Stimulated activated CD8-positive, alpha-beta memory T cell treated with anti-CD3 and anti-CD28 coated beads, Interleukin-4, amount 100 ng/mL, for 24 hours (primary cell): ENCODE measurements around the gene CEP120.
"Not testable (repeated sequence)": the region's sequence is repeated elsewhere in the genome, so short reads cannot be mapped to it uniquely, and the experiment has no call there.

Experiments
- DNase-seq: peaks from one replicate; pipeline ENCODE4 v3.0.0-alpha.2; 2020; ENCODE audit warnings: low read depth

CEP120 gene

DNA sequence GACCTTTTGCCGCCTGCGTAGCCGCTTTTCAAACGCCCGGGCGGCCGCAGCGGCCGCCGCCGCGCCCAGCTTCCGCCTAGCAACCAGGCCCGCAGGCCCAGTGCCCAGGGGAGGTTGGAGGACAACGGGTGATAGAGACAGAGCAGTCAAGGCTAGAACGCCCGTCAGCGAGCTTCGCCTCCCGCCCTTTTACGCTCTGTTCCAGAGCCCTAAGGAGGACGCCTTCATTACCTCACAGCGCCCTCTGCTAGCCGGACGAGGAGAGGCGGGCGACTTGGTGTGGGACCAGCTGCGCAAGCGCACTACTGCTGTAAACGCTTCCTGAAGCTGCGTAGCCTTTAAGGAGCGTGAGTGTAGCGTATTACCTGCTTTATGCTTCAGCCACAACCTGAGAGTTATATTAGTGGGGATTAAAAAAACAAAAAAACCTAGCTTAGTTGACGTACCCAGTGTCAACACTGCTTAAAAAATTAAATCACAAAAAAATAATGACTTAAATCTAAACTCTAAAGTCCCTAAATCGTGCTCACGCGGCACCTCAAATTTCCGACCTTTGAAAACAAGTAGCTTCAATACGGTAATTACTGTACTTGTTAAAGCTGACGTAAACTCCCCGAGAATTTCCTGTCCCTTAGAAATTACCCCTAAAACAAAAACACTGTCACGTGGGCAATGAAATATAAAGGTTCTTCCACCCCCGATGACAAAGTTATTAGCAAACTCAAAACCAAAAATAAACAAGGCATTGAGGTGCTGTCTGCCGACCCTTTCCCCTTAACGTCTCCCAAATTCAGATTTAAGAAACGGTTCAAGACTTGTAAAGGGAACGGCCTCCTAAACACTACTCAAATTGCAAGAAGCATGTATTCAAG lies at the start of gene CEP120:
Gene CEP120 (minus strand): TSS at position 126 of the 872 bp plus-strand sequence. CDS start 405 bp downstream, outside the sequence.
- peak; percentile 92 for DNase-seq

DNA sequence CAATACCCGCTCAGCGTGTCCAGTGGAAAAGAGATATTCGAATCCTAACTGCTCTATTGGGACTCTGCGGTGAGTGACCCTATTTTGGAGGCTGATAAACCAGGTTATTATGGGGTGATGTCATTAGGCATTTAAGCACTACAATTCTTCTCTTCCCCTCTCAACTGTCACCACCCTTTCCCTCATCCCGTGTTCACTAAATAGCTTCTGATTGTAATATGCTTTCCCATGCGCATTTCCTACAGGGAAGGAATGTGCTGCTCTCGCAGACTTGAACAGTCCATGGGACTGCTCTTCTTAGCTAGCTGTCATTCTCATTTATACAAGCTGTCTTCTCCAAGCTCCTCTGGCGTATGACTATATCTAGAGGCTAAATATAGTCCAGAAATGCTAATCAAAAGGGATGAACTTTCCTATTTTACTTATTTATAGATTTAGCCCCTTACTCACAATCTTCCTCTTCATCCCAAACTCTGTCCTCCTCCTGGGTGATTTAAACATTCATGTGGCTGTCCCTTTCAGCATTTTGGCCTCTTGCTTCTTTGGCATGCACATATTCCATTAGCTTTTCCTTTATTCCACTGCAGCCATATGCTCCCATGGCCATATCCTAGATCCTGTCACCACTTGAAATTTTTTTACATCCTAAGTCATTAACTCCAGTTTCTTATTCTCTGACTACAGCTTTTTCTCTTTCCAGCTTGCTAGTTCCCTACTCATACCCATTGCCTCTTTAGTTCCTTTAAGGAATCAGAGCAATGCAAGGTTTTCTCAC lies 49.1 kb upstream of the CEP120 start:
- DNase-seq, result no peak

DNA sequence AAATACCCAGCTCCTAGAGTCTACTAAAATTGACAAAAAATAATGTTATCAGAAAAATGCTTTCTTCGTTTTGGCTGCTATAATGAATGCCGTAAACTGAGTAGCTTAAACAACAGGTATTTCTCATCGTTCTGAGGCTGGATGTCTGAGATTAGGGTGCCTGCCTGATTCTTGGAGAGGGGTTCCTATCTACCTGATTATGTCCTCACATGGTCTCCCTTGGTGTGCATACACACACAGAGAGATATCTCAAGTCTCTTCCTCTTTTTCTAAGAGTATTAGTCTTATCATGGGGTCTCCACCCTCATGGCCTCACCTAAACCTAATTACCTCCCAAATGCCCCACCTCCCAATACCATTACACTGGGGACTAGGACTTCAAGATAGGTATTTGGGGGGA lies 48.2 kb upstream of the CEP120 start:
- no peak for DNase-seq

DNA sequence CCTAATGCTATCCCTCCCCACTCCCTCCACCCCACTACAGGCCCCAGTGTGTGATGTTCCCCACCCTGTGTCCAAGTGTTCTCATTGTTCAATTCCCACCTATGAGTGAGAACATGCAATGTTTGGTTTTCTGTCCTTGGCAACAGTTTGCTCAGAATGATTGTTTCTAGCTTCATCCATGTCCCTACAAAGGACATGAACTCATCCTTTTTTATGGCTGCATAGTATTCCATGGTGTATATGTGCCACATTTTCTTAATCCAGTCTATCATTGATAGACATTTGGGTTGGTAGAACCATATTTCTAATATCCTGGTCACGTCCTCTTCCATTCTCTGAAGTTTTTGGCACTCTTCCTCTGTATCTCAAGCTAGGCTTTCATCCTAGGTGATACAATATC lies 43.6 kb upstream of the CEP120 start:
- DNase-seq, result not testable (repeated sequence)

DNA sequence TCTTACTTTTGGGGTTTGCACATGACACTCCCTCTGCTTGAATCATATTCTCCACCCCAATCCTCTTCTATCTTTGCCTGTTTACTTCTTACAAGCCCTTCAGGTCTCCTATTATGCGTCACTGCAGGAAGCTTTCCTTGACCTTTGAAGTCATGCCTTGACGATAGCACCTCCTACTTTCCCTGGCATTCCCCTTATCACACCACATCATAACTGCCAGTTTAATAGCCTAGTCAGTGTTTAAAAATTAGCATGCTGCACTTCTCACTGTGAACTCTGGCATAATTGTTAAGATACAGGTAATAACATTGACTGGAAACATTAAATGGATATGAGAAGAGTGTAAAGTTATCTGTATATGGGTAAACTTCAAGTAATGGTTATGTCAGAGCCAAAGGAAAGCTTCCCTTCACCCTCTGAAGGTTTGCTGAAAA lies 37.1 kb upstream of the CEP120 start:
- DNase-seq, result no peak

DNA sequence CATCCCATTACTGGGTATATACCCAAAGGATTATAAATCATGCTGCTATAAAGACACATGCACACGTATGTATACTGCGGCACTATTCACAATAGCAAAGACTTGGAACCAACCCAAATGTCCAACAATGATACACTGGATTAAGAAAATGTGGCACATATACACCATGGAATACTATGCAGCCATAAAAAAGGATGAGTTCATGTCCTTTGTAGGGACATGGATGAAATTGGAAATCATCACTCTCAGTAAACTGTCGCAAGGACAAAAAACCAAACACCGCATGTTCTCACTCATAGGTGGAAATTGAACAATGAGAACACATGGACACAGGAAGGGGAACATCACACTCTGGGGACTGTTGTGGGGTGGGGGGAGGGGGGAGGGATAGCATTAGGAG lies 35.8 kb upstream of the CEP120 start:
- DNase-seq, result not testable (repeated sequence)

DNA sequence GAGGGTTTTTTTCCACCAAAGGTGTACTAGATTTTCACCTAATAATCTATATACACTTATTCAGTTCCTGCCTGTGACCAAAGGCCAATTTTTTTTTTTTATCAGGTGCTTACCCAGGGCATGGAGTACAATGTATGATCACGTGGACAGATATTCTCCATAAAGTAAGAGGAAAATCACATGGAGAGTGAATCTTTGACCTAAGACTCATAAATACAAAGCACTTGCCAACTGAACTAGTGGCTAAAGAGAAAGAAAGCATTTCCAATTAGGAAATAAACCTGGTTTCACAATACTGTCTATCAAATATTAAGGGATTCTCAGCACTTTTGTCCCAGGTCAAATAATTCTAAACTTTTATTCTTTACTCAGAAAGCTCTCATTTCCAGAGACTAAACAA lies 33.0 kb upstream of the CEP120 start:
- no peak for DNase-seq

DNA sequence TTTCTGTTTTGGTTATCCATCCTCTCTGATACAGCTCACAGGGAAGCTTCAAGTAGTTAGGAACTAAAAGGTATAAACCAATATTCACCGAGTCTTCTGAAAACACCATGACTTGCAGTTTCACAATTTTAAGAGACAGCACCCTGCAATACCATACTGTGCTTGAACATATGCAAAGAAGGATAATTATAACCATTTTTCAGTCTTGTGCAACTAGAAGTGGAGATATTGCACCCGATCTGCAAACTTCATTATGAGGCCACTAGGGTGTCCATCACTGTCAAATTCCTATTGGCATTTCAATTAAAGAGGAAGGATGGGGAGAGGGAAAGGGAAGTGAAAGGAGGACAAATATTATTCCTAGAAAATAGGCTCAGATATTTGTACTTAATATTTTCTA lies 32.4 kb upstream of the CEP120 start:
- no peak for DNase-seq

DNA sequence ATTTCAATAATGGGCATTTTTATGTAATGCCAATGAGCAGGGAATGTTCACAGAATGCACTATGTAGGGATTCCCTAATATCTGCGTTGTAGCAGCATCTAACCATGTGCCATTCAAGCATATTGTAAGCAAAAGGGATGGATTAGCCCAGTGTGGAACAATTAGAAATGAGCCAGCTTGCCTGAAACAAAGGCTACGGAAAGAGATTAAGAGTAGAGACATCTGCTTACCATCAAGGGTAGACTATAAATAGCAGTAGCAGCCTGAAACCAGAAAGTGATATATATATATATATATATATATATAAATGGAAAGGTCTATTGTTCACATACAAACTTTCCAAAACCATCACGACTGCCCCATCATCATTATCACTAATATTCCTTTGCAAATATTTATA lies 31.9 kb upstream of the CEP120 start:
- no peak for DNase-seq

DNA sequence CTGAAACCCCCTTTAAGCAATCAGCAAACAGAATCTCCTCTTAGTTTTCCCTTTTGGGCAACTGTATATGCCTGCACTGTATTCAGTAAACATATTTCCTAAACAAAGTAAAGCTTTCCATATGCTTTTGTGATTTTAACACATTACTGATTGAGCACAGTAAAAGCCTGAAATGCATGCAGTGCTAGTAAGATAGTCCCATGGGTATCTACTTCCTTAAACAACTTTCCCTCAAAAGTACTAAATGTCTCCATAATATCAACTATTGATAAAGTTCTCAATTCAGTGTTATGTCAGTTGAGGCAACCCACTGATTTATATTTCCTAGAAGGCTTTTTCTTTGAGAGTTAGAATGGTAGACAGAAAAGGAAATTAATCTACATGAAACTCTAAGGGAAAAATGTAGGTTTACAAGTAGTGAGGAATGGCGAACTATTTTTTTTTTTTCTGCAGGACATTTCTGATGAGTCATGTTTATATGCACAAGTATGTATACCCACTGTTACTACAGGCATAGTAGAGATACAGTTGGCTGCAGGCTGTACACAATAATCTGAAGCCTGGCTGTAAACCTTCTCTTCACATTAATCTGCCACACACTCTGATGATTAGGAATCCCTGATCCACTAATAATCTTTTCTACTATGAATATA lies 31.2 kb upstream of the CEP120 start:
- DNase-seq, result no peak

DNA sequence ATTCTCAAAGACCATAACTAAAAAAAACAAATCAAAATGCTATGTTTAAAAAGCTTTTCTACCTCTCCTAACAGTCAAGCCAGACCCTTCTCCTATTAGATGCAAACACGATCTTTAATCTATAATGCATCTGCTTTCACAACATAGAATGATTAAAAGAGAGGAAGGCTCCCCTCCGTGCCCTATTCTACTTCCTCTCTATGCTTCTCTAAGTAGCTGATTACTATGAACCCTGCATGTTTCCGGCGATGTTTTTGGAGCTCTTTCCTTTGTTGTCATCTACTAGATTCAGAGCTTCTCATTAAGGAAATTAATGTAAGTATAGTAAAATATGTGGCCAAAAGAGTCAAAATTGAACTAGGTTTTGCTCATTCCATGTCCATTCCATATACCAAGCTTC lies 29.2 kb upstream of the CEP120 start:
- no peak for DNase-seq

DNA sequence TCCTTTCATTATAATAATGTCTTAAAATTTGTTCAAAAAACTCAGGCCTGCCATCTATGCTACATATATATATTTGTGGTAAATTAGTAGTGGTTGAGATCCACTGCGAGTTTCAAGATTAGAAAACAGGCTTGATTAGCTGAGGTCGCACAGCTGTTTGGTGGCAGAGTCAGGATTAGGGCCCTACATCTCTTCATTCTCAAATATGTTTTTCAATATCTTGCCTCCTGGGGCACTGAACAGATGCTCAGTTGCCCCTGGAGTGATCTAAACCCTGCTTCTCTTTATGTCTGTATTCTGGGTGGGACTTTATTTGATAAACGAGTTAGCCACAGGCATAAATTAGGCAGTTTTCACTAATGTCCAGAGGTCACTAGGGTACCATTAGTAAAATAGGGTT lies 27.8 kb upstream of the CEP120 start:
- no peak for DNase-seq

DNA sequence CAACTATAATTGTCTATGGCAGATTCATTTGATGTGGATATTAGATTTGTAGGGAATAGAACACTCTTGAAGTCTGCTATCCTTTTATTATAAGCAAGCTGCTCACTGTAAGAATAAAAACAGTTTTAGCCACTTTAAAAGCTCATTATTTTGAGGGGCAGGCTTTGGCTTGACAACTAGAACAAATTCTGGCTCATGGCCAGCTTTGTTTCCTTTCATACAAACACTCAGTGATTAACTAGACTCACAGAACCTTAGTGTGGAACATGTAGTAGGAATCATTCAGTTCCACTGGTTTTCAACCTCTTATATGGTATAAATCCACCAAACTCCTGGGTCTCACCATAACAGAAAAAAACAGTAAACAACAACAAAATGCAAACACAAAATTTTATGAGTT lies 27.4 kb upstream of the CEP120 start:
- DNase-seq, result no peak

DNA sequence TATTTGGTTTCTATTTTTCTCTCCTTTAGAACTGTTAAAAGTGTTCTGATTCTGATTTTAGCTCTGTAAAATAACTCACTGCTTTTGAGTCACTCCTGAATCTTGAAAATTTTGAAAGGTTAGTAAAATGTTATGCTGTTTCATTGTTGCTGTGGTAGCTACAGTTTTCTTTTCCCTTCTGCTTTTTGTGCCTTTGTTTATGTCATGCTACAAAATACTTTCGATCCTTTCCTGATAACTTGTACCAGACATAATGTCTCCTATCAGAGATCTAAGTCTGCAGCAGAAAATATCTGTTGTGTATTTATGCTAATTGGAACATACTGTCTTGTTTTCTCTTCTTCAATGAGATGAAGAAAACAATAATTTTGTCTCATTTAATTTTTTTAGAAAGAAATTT lies 26.9 kb upstream of the CEP120 start:
- no peak for DNase-seq

DNA sequence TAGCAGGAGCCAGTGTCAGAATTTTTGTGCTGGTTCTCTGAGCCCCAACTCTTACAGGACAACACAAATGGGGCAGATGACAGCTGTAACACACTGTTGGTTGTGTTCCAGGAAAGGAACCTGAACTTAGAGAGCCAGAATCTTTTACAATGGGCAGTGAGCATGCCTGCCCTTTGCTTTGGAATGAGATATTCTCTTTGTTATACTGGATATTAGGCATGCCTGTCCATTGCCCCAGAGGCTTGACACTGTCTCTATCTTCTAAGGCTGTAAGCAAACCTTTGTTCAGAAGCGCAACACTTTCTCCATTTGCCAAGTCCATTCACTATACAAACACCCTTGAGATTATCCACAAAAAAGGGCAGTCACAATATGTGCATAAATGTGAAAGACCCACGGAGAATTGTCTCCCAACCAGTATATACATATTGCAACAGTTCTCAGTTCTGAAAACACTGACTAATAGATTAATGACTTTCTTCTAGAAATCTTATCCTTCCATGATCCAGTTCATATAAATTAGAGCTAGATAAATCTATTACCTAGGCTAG lies 26.3 kb upstream of the CEP120 start:
- no peak for DNase-seq

DNA sequence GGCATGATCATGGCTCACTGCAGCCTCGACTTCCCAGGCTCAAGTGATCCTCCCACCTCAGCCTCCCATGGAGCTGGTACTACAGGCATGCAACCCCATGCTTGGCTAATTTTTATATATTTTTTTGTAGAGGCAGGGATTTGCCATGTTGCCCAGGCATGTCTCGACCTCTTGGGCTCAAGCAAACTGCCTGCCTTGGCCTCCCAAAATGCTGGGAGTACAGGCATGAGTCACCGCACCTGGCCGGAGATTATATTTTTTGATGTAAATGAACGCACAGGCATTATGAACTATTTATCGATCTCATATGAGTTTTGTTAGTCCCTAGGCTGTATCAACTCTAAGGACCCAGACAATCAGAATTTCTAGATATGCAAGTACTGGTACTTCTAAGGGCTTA lies 25.5 kb upstream of the CEP120 start:
- no peak for DNase-seq

DNA sequence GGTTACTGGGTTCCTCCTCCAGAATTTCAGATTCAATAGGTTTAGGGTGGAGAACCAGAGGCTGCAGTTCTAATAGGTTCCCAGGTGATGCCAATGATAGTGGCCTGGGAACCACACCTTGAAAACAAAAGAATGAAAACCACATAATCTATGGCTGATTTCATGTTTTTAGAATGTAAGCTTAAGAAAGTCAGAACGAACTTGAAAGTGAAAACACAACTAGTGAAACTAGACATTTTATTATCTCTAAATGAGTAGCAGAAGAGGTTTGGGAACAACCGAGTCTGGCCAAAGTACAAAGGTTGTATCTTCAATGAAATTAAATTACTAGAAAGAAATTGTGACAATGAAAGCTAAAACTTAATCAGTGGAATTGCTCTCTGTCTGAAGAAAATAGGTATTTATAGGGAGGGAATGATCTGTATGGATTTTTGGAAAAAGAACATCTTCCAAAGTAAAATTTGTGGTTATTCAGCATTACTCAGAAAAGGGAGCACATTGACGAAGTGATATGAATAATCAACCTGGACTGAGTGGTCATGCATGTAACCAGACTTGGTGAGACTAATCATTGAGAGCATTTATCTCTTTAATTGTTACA lies 24.9 kb upstream of the CEP120 start:
- DNase-seq, result no peak

DNA sequence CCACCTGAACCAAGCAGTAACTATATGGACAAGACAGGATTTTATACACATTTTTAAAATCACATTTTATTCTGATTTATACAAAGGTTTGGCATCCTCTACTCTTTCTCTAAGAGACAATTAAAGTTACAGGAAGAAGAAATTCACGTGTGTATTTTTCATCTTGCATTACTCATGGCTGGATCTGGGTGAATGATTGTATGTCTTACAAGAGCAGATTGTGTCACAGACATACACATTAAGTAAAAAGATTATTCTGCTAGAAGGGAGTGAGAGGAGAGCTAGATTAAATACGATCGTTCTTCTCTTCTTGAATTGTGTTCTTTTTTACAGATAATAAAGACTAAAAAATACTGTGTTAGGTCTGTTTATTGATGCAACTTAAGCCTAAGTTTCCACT lies 20.8 kb upstream of the CEP120 start:
- DNase-seq, result no peak

DNA sequence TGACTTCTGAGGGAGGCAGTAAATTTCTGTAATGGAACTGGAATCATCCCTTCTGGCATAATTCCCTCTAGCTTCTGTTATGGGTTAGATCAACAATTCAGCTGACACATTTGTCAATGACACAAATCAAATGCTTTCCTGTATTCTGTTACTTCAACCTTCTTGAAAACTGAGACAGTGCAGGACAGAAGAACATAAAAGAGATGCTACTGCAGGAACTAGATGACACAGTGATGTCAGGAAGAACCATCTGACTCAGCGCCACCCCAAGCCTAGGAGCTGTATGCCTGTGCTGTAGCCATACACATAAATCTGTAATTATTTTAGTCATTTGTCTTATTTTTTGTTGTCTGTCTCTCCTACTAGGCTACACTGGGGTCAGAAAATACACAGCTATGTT lies 18.2 kb upstream of the CEP120 start:
- DNase-seq, result no peak

DNA sequence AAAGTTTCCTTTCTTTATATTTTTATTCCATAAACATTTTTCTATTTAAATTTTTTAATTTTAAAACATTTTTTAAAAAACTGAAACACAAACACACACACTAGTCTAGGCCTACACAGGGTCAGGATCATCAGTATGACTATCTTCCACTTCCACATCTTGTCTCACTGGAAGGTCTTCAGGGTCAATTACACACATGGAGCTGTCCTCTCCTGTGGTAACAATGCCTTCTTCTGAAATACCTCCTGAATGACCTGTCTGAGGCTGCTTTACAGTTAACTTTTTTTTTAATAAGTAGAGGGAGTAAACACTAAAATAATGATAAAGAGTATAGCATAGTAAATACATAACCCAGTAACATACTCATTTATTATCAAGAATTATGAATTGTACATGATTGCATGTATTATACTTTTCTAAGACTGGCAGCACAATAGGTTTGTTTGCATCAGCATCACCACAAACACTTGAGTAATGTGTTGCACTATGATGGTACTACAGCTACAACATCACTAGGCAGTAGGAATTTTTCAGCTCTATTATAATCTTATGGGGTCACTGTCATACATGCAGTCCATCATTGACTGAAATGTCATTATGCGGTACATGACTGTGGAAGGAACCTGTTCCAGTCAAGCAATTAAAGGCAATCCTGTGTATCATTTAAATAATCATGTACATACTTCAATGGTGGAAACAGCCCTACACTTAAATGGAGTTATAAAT lies 17.4 kb upstream of the CEP120 start:
- DNase-seq, result no peak

DNA sequence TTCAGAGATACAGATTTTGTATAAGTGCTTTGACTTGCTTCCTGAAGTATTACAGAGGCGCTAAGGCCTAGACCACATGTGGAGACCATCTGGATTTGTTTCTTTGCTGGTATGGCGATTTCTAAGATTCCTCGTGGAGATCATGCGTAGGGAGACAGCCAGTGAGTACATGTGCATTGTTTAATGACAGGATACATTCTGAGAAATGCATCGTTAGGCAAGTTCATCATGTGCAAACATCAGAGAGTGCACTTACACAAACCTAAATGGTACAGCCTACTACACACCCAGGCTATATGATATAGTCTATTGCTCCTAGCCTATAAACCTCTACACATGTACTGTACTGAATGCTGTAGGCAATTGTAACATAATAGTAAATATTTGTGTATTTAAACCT lies 16.5 kb upstream of the CEP120 start:
- DNase-seq, result no peak
